ENCODE results near the gene STARD7.
A peak's percentile ranks its signal among the peaks of the same experiment; 100 is the strongest.
"Not testable (repeated sequence)": the region's sequence is repeated elsewhere in the genome, so short reads cannot be mapped to it uniquely, and the experiment has no call there.

STARD7 gene, protein sequence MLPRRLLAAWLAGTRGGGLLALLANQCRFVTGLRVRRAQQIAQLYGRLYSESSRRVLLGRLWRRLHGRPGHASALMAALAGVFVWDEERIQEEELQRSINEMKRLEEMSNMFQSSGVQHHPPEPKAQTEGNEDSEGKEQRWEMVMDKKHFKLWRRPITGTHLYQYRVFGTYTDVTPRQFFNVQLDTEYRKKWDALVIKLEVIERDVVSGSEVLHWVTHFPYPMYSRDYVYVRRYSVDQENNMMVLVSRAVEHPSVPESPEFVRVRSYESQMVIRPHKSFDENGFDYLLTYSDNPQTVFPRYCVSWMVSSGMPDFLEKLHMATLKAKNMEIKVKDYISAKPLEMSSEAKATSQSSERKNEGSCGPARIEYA

DNA sequence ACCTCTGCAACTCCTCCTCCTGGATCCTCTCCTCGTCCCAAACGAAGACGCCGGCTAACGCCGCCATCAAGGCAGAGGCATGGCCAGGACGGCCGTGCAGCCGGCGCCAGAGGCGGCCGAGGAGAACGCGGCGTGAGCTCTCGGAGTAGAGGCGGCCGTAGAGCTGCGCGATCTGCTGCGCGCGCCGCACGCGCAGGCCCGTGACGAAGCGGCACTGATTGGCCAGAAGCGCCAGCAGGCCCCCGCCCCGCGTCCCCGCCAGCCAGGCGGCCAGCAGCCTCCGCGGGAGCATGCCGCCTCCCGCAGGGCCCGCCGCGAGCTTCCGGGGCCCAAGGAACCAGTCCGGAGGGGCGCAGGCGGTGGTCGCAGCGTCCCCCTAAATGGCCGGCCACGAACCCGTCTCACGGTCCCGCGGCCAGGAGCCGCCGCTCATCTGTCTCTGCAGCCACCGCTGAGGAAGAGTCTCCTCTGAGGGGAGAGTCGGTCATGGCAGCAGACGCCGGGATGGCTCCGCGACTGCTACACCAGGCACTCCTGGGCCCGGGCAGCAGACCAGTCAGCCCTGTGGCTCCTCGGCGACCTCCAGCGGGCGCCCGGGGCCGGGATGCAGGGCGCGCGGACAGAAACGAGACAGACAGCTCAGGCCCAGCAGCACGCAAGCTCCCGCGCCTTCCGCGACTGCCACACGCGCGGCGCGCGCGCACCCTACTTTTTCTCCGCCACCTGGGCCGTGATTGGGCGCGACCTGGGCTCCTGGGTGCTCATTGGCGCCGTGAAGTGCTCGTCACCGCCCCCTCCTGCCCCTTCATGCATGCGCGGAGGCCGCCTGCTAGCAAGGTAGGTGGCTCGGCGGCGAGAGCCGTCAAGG lies at the start of gene STARD7:
TSS of gene STARD7 (minus strand) at position 685 of the 868 bp plus-strand sequence. CDS start at position 292, 393 bp downstream.
- peak; percentile 98 to 99 for DNase-seq

DNA sequence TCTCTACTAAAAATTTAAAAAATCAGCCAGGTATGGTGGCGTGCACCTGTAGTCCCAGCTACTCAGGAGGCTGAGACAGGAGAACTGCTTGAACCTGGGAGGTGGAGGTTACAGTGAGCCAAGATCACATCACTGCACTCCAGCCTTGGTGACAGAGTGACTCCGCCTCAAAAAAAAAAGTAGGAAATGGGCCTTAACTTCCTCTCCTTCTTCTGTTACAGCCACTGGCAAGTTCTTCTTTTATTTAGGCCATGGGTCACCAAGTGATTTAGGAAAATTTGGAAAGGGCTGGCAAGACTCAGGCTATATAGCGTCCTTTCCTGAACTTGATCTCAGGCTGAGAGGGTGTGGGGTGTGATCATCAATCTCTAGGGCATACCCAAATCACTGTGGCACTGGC lies 49.1 kb upstream of the STARD7 start:
- DNase-seq, result not testable (repeated sequence)

DNA sequence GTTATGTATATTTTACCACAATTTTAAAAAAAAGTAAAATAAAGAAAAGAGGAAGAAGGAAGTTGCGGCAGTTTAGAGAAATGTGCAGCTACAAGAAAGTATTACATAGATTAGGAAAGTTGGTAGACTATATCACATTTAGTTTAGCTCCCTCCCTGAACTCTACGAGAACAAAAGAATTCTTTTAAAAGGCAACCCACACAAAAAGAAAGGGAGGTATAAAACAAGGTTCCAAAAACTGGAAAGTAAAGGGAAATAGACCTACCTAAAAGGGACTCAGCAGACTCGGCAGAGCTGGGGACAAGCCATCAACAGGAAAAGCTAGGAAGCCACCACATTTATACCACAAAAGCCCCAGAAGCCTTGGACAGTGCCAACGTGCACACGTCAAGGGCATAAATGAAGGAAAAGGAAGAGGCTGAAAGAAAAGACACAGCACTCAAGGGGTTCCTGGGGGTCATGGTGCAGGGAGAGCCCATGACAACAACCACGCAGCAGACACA lies 48.0 kb upstream of the STARD7 start:
- DNase-seq, result no peak

DNA sequence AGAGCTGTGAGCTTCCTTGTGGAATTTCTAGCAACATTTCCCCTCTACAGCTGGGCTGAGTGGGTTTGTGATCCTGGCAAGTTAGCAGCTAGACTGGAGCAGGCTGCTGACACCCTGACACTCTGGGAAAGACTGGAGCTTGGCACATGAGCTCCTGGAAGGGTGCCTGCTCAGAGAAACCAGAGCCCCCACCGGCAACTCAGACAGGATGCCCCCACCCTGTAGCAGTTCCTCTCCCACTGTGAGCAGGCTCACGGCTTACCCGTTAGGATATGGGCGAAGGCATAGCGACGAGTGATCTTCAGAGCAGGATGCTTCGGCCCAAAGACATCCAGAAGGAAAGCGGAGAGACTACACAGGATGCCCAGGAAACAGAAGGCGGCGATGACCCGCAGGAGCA lies 45.9 kb upstream of the STARD7 start:
- DNase-seq, result no peak

DNA sequence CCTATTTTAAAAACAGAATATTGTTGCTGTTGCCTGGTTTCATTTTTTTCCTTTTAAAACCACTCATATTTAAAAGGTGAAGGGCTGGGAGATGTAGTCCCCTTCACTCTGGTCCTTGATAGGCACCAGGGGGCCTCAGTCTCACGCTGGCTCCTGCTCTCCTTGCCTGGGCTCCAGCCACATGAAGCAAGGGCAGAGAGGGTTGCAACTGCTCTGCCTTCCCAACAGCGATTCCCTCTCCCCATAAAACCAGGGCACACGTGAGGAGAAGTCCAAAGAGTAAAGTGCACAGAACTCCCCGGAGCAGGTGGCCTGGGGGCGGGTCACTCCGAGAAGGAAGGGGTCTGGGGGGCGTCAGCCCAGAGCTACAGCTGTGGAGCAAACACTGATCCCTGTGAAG lies 44.4 kb upstream of the STARD7 start:
- no peak for DNase-seq

DNA sequence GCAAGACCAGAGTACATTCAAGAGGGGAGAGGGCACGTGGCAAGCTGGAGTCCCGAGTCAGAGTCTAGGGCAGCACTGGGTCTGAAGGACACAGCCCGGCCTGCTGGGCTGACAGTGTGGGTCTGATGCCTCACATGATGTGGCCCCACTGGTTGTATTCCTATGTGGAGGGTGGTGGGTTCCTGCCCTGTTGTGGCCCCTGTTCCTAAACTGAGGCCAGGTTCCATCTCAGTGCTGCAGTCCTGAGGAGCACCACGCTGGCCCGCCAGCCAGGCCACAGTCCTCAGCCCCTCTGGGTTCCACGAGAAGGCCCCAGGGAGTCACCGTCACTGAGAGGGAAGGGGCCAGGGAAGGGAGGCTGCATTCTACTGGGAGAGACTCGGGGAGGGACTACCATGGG lies 43.9 kb upstream of the STARD7 start:
- DNase-seq, result no peak

DNA sequence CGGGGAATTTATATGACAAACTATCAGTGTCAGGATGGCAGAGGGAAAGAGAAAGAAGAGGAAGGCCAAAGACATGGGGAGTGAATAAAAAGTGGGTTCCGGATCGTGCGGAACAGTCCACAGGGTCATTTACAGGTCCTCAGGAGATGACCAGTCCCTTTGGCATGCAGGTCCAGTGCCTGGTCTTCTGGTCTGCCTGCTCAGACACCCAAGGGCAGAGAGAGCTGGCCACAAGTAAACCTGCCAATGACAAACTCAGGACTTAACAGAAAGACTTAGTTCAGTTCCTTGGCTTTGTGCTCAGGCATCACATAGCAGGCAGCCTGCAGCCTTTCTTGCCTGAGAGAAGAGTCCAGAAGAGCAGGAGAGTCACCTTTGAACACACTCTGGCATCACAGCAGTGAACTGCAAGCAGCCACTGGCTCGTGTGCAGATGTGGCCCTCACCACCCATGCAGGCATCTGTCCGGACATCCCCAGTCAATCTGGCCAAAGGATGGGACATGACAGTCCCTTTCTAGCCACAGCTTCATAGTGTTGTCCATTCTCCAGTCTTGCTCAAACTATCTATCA lies 43.2 kb upstream of the STARD7 start:
- no peak for DNase-seq

DNA sequence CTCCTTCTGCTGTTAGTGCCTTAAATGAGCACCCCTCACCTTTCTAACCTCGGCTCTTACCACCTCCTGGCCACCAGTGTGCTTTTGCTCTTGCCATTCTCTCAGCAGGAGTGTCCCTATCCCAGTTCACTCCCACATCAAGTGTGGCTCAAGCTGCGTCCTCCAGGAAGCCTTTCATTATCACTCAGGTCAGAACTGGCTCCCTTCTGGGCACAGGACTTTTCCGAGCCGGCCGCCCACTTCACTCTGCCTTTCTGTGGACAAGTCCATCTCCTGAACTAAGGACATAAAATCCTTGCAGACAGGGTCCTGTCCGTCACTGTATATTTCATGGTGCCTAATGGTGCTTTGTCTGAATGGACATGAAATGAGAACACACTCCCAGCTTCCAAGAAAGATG lies 41.6 kb upstream of the STARD7 start:
- DNase-seq, result no peak

DNA sequence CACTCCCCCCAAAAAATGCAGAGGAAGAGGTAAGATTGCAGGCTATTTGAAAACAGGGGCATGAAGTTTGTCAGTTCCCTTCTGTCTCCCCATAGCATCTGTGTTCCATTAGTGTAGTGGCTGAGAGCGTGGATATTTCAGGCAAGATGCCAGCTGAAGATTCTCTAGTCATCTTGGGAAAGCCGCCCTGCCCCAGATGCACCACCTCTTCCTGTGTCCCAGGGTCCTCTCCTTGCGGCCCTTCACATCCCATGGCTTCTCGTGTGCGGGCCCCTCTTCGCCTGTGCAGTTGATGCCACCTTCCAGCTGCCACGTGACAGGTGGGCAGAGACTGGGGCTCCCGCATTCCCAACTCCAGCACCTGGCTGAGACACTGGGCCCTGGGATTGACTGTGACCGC lies 41.0 kb upstream of the STARD7 start:
- DNase-seq, result no peak

DNA sequence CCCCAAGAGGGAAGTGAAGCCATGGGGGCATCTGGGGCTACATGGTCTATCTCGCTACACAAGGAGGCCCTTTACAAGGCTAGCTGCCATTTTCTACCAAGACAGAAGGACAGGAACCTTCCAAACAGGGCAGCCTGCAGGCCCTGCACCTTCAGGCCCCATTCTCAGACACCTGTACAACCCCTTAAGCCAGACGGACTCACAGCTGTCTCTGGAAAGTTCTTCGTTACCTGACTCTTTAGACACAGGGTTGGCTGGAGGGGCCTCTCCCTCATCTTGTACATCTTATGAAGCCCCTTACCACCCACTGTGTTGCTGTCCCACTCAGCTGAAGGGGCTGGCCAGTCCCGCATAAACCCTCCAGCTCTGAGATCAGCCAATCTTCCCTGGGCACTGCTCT lies 40.0 kb upstream of the STARD7 start:
- DNase-seq, result no peak

DNA sequence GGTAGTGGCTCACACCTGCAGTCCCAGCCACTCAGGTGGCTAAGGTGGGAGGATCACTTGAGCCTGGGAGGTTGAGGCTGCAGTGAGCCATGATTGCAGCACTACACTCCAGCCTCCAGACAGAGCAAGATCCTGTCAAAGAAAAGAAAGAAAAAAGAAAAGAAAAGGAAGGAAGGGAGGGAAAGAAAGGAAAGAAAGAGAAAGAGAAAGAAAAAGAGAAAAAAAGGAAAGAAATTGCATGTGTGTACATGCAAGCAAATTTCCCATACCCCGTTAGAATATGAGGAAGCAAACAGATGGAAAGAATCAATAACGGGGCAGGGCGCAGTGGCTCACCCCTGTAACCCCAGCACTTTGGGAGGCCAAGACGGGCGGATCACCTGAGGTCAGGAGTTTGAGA lies 39.3 kb upstream of the STARD7 start:
- DNase-seq, result no peak

DNA sequence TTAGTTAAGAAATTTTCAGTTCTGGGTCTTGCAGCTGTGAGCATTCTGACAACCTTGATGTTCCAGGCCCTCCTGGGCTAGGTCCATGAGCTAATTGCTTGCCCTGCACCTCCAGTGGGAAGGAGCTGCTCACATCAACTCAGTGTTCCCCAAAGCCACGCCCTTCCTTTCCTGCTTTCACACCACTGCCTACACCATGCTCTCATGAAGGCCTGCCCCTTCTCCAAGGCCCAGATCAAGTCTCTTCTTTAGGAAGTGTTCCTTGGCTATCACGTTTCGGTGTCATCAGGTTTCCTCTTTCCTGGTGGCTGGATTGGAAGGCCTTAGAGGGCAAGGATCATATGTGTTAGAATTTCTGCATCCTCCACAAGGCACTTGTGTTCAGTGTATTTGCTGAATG lies 38.4 kb upstream of the STARD7 start:
- no peak for DNase-seq

DNA sequence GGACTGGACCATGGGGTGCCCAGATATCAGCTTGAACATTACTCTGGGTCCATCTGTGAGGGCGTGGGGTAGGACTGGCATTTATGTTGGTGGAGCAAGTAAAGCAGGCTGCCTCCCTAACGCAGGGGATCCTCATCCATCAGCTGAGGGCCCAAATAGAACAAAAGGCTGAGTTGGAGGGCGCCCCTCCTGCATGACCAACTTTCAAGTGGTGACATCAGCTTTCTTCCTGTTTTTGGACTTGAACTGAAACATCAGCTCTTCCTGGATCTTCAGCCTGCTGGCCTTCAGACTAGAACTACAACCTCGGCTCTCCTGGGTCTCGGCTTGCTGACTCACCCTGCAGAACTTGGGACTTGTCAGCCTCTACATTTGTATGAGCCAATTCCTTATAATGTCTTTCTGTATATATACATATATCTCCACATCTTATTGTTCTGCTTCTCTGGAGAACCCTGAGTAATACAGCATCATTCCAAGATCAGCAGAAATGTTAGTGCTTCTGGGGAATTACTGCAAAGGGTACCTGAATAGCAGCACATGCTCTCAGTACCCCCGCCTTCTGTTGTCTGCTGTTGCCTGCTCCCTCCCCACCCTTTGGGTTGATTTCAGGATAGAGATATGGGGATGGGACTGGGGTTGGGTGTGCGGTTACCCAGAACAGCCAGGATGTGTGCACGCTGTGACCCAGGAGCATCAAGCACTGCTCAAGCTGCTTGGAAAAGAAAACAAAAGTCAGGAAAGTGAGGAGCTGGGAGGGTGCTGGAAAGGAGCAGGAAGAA lies 37.2 kb upstream of the STARD7 start:
- no peak for DNase-seq

DNA sequence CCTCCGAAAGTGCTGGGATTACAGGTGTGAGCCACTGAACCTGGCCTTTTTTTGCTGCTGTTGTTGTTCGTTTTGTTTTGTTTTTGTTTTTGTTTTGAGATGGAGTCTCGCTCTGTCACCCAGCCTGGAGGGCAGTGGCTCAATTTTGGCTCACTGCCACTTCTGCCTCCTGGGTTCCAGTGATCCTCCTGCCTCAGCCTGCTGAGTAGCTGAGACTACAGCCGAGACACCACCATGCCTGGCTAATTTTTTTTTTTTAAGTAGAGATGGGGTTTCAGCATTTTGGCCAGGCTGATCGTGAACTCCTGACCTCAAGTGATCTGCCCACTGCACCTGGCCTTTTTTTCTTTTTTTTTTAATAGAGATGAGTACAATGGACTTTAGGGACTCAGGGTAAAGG lies 35.2 kb upstream of the STARD7 start:
- no peak for DNase-seq

DNA sequence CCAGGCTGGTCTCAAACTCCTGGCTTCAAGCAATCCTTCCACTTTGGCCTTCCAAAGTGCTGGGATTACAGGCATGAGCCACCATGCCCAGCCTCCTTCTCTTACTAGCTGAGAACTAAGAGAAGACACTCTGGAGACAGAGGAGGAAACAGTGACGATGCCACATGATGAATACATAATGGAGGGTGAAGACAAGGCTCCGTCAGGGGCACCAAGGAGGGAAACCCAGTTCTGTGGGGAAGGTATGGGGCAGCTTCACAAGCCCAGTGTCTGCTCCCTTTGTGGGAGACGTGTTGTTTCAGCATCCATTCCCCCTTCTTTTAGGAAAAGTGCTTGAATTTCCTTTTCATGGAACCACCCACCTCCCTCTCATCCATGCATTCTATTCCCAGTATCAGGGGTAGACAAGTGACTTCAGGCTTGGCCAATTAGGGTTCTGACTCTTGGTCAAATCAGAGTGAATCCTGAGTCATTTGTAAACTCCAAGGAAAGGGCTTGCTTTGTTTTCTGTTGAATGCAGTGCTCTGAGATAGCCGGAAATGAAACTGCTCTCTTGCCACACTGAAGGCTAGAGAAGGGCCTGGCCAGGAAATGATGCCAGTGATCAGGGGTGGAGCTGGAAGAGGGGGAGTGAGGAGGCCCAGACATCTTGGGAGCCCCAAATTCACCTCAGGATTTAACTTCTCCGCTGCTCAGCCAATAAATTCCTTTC lies 33.4 kb upstream of the STARD7 start:
- peak; percentile 67 to 71 for DNase-seq

DNA sequence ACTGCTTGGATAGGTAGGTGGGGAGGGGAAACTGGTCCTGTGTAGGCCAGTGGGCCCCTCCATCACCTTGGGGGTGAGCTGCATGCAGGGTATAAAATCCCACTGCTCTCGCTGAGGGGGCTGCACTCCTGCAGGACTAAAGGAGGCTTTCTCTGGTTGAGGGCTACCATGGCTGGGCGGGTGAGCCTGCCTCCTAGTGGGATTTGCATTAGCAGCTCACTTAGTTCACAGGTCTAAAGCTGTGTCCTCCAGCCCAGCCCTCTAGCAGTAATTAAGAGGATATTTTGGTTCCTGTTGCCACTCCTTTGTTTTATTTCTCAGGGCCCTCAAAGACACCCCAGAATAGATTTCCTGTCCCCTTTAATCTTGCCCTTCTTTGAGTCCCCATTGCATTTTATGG lies 32.6 kb upstream of the STARD7 start:
- no peak for DNase-seq

DNA sequence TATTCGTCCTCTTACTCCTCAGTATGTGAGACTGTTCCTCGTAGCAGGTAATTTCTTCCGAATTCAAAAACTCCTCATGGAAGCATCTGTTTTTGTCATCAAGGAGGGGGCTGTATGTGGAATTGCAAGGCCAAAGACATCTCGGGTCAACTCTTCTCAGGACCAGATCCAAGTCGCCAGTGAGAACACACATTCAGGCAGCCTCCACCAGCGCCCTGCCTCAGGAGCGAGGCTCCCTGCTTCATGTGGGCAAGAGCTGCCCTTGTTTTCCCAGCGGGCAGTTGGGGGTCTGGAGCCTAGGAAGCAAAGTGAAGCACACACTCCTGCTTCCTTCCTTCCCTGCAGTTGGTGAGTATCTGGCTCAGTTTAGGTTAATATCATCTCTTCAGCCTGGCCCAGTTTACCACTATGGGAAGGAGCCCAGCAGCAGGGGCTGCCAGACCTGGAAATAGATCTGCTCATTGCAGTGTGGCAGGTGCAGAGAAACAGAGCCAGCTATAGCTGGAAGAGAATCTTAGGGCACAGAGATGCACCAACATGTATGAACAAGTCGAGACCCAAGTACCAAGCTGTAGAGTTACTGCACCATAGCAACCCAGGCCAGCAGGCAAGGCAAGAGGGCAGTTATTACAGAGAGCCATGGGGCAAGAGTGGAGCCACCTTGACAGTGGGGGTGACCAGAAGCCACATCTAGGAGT lies 31.9 kb upstream of the STARD7 start:
- DNase-seq, result no peak

DNA sequence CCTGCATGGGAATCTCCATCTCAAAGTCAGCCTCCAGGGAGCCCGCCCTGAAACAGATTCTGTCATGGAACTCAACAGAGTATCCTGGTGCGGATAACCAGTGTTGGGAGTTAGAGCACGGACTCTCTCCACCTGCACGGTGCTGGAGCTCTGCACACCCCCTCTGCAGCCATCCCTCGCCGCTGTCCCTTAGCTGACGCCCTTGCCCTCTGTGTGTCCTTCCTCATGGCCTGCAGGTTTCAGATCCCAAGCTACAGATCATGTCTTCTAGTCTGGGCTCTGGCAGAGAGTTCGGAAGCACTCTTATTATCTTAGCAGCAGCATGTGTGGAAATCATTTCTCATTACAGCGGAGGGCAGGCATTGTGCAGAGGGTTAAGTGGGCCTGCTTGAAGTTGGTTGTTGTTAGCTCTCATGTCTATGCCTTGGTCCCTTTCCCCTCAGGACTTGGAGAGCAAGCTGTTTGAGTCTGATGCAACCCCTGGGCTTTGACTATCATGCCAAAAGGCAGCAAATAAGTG lies 31.2 kb upstream of the STARD7 start:
- DNase-seq, result no peak

DNA sequence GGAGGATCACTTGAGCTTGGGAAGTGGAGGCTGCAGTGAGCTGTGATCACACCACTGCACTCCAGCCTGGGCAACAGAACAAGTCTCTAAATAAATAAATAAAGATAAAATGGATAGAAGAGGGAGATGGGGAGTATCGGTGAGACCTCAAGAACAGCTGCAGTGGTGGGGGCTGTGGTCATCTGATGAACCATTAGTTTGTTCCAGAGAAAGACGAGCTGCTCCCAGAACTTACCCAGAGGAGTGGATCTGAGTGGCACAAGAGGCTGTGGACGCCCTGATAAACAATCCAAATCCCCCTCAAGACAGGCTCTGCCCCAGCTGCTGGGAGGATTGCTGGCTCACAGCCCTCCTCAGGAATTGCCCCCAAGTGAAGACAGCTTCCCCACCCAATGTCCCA lies 30.5 kb upstream of the STARD7 start:
- no peak for DNase-seq

DNA sequence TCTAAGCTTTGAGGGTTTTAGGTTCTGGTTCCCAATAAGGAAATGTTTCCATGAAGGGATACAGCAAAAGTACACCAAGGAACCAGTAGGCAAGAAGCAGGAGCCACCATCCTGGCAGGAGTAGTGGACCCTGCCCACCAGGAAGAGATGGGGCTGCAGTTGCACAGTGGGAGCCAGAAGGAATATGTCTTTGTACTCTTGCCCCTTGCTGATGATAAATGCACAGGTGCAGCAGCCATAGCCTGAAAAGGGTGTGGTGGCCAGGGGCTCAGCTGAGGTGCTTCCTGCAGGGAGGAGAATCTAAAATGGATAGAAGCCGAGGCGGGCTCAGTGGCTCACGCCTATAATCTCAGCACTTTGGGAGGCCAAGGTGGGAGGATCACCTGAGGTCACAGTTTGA lies 29.6 kb upstream of the STARD7 start:
- no peak for DNase-seq

DNA sequence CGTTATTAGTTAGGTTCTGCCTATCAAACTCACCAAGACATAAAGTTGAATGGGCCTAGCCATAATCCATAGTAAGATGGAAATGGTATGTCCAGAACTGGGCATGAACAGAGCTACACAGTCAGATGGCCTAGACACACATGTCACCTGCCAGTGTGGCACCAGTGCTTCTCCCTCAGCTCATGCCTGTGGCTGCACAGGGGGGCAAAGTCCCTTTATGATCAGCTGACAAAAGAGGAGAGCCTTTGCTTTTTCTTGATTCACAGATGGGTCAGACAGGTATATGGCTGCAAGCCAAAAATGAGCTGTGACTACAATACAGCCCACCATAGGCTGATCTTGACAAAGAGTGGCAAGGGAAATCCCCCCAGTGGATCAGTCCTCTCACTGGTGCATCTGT lies 28.3 kb upstream of the STARD7 start:
- no peak for DNase-seq
